ENCODE measurements around the gene NDFIP2. TPM values are rescaled to one million over a fixed set of nuclear protein-coding genes. Genes with fewer than 3 reads are reported as not detected.
"Not testable (repeated sequence)": the region's sequence is repeated elsewhere in the genome, so short reads cannot be mapped to it uniquely, and the experiment has no call there.

Gene NDFIP2
- total RNA-seq, 5 donors from 2014 or later (not counting 1 experiment from before 2014, with no cell fraction given) = 3.1 to 6.8 (median 5.0) TPM

DNA sequence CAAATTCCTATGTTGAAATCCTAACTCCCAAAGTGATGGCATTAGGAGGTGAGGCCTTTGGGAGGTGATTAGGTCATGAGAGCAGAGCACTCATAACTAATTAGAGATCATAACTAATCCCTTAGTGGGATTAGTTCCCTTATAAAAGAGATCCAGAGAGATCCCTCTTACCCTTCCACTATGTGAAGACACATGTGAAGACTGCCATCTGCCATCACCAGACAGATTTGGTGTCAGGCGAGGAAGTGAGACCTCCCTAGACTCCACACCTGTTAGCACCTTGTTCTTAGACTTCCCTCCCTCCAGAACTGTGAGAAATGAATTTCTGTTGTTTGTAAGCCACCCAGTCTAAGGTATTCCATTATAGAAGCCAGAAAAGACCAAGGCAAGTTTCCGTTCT is 112.2 kb downstream of the NDFIP2 start:
- Histone ChIP-seq H3K4me3 (ENCODE audit: control insufficient read depth in 1 of 2, extremely low read depth in 1 of 2, low read length in 1 of 2) (no peak overlapping the region), H3K27me3 (replicated peaks in 1 of 2; ENCODE audit: control insufficient read depth in 2 of 2, extremely low read depth in 1 of 2, insufficient read depth in 2 of 2, low read length in 1 of 2) (no peaks in the 10 kb centered on the region), H3K4me1 (ENCODE audit: control insufficient read depth in 1 of 2, extremely low read depth in 1 of 2, insufficient read depth in 2 of 2, low read length in 2 of 2) (no peaks in the 10 kb centered on the region), H3K9me3 (no peaks in the 10 kb centered on the region), H3K27ac (ENCODE audit: low read length) (no peak overlapping the region), H3K36me3 (ENCODE audit: control insufficient read depth in 2 of 2, extremely low read depth in 1 of 2, insufficient read depth in 1 of 2, low read length in 1 of 2) (no peaks in the 10 kb centered on the region)
- DNase-seq = no peak
- CTCF ChIA-PET = interaction anchor here in 1 of 2 donors (0.8 kb wide), 1 partner anchor 272 kb away, joined by 5 read pairs; no protein-coding TSS in a partner anchor
- 20% methylated on average over 1 of the region's 2 CpGs for WGBS (ENCODE audit: insufficient coverage)
- no peaks in the 10 kb centered on the region for H3K36me3 Mint-ChIP-seq
- no peaks in the 10 kb centered on the region for H3K4me1 Mint-ChIP-seq
- H3K27ac Mint-ChIP-seq = no peak overlapping the region
- peaks cover 3 to 5% of the 10 kb centered on the region in 2 donors for H3K27me3 Mint-ChIP-seq
- ATAC-seq (replicated peaks in 1 of 4) = no peak
- H3K4me3 Mint-ChIP-seq = no peak overlapping the region
- POLR2A ChIA-PET = no interaction called here
- peaks cover 0 to 6% (median 2%) of the 10 kb centered on the region in 3 donors for H3K9me3 Mint-ChIP-seq

DNA sequence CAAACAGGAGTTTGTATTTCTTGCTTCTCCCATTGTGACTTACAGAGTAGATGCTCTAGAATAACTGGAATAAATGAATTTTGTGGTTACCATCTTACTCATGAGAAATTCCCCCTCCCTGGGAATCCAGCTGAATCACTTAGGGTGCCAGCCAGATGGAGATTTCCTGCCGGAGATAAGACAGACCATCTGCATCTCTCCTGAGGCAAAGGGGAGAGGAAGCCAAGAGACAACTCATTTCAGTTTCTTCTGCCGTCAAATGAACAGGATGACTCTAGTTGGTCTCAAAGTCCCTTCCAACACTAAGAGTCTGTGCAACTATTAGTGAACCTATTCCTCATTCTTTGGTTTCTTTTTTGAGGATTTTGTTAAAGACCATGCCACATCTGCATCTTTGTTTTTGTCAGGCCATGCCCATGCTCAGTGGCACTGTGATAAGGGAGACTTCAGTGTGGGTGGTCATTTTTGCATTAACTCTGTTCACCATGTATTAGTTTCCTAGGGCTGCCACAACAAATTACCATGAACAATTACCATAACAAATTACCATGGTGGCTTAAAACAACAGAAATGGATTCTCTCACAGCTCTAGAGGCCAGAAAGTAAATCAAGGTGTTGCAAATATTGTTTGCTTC is 112.8 kb downstream of the NDFIP2 start:
- Histone ChIP-seq H3K27me3 (replicated peaks in 1 of 2; ENCODE audit: control insufficient read depth in 2 of 2, extremely low read depth in 1 of 2, insufficient read depth in 2 of 2, low read length in 1 of 2) (no peaks in the 10 kb centered on the region), H3K27ac (ENCODE audit: low read length) (no peak overlapping the region), H3K9me3 (no peaks in the 10 kb centered on the region), H3K36me3 (ENCODE audit: control insufficient read depth in 2 of 2, extremely low read depth in 1 of 2, insufficient read depth in 1 of 2, low read length in 1 of 2) (no peaks in the 10 kb centered on the region), H3K4me3 (ENCODE audit: control insufficient read depth in 1 of 2, extremely low read depth in 1 of 2, low read length in 1 of 2) (no peak overlapping the region), H3K4me1 (ENCODE audit: control insufficient read depth in 1 of 2, extremely low read depth in 1 of 2, insufficient read depth in 2 of 2, low read length in 2 of 2) (no peaks in the 10 kb centered on the region)
- peaks cover 3 to 4% of the 10 kb centered on the region in 2 donors for H3K27me3 Mint-ChIP-seq
- H3K36me3 Mint-ChIP-seq = no peaks in the 10 kb centered on the region
- WGBS (ENCODE audit: insufficient coverage) = no CpG with 5 or more reads among the region's 2 CpGs
- CTCF ChIA-PET = no interaction called here
- no peak overlapping the region for H3K27ac Mint-ChIP-seq
- no peak for ATAC-seq (replicated peaks in 1 of 4)
- POLR2A ChIA-PET = no interaction called here
- H3K9me3 Mint-ChIP-seq = peaks cover 0 to under 1% (median 0%) of the 10 kb centered on the region in 3 donors
- H3K4me1 Mint-ChIP-seq = no peaks in the 10 kb centered on the region
- no peak overlapping the region for H3K4me3 Mint-ChIP-seq
- DNase-seq = no peak

DNA sequence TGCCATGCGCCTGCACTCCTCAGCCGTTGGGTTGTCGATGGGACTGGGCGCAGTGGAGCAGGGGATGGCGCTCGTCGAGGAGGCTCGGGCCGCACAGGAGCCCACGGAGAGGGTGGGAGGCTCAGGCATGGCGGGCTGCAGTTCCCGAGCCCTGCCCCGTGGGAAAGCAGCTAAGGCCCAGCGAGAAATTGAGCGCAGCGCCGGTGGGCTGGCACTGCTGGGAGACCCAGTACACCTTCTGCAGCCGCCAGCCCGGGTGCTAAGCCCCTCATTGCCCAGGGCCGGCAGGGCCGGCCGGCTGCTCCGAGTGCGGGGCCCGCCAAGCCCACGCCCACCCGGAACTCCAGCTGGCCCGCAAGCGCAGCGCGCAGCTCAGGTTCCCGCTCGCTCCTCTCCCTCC is 119.2 kb downstream of the NDFIP2 start:
- H3K36me3 Mint-ChIP-seq; H3K27ac ChIP-seq (ENCODE audit: low read length); CTCF ChIA-PET; DNase-seq; H3K9me3 Mint-ChIP-seq; H3K4me1 Mint-ChIP-seq; POLR2A ChIA-PET; H3K4me1 ChIP-seq (ENCODE audit: control insufficient read depth in 1 of 2, extremely low read depth in 1 of 2, insufficient read depth in 2 of 2, low read length in 2 of 2); H3K27me3 ChIP-seq (replicated peaks in 1 of 2; ENCODE audit: control insufficient read depth in 2 of 2, extremely low read depth in 1 of 2, insufficient read depth in 2 of 2, low read length in 1 of 2); H3K4me3 ChIP-seq (ENCODE audit: control insufficient read depth in 1 of 2, extremely low read depth in 1 of 2, low read length in 1 of 2); H3K36me3 ChIP-seq (ENCODE audit: control insufficient read depth in 2 of 2, extremely low read depth in 1 of 2, insufficient read depth in 1 of 2, low read length in 1 of 2); H3K27ac Mint-ChIP-seq; H3K9me3 ChIP-seq; H3K27me3 Mint-ChIP-seq; ATAC-seq (replicated peaks in 1 of 4); H3K4me3 Mint-ChIP-seq: not testable (repeated sequence)
- 95% methylated on average over 25 of the region's 33 CpGs for WGBS (ENCODE audit: insufficient coverage)

DNA sequence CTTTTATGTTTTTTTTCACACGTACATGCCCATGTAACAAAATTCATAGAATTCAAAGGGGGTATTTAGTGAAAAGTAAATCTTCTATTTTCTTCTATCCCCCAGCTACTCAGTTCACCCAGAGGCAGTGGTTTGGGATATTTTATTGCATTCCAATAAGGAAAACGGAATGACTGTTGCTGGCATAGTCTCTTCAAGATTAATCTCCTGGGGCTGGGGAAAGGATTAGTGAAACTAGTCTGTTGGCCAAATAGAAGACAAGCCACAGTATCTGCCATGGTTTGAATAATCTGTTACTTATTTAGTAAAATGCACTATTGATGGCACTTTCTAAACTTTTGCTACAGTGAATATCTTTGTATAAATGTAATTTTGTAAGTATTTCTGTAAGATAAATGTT is 122.0 kb downstream of the NDFIP2 start:
- CTCF ChIA-PET = no interaction called here

DNA sequence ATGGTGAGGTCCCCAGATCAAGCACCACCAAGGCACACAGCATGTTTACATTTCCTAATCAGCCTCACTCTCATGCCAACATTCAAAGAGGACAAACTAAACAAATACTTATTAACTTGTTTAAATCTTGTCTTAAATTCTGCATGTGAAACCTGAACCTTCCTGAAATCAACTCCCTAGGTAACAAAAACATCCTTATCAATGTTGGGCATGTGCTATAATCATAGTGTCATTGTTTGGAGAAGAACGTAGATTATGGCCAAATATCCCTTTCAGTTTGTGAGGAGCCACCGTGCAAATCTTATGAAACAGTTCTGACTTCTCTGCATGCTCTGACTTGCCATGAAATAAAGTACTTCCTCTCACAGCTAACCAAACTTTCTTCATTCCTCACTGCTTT is 123.8 kb downstream of the NDFIP2 start:
- no peaks in the 10 kb centered on the region for H3K4me1 ChIP-seq (ENCODE audit: control insufficient read depth in 1 of 2, extremely low read depth in 1 of 2, insufficient read depth in 2 of 2, low read length in 2 of 2)
- DNase-seq (no peak), ATAC-seq (replicated peaks in 1 of 4) (no peak)
- Mint-ChIP-seq H3K27me3 (peaks cover 0 to 3% of the 10 kb centered on the region in 2 donors), H3K36me3 (no peaks in the 10 kb centered on the region), H3K27ac (no peak overlapping the region), H3K4me1 (no peaks in the 10 kb centered on the region), H3K4me3 (no peak overlapping the region), H3K9me3 (peaks cover 0 to 5% (median 0%) of the 10 kb centered on the region in 3 donors)
- no peaks in the 10 kb centered on the region for H3K9me3 ChIP-seq
- H3K27ac ChIP-seq (ENCODE audit: low read length) = no peak overlapping the region
- no peaks in the 10 kb centered on the region for H3K36me3 ChIP-seq (ENCODE audit: control insufficient read depth in 2 of 2, extremely low read depth in 1 of 2, insufficient read depth in 1 of 2, low read length in 1 of 2)
- WGBS (ENCODE audit: insufficient coverage) = no CpG with 5 or more reads among the region's 2 CpGs
- ChIA-PET POLR2A (no interaction called here), CTCF (no interaction called here)
- no peak overlapping the region for H3K4me3 ChIP-seq (ENCODE audit: control insufficient read depth in 1 of 2, extremely low read depth in 1 of 2, low read length in 1 of 2)
- no peaks in the 10 kb centered on the region for H3K27me3 ChIP-seq (replicated peaks in 1 of 2; ENCODE audit: control insufficient read depth in 2 of 2, extremely low read depth in 1 of 2, insufficient read depth in 2 of 2, low read length in 1 of 2)

More for the DNA sequence above, 122.0 kb downstream of the NDFIP2 start:
- no peak overlapping the region for H3K4me3 Mint-ChIP-seq
- H3K36me3 ChIP-seq (ENCODE audit: control insufficient read depth in 2 of 2, extremely low read depth in 1 of 2, insufficient read depth in 1 of 2, low read length in 1 of 2) = no peaks in the 10 kb centered on the region
- H3K27ac ChIP-seq (ENCODE audit: low read length) = no peak overlapping the region
- H3K4me3 ChIP-seq (ENCODE audit: control insufficient read depth in 1 of 2, extremely low read depth in 1 of 2, low read length in 1 of 2) = no peak overlapping the region
- no peaks in the 10 kb centered on the region for H3K36me3 Mint-ChIP-seq
- ATAC-seq (replicated peaks in 1 of 4) = no peak
- H3K27me3 ChIP-seq (replicated peaks in 1 of 2; ENCODE audit: control insufficient read depth in 2 of 2, extremely low read depth in 1 of 2, insufficient read depth in 2 of 2, low read length in 1 of 2) = no peaks in the 10 kb centered on the region
- no peak overlapping the region for H3K27ac Mint-ChIP-seq
- H3K9me3 Mint-ChIP-seq = peaks cover 0 to 5% (median 0%) of the 10 kb centered on the region in 3 donors
- POLR2A ChIA-PET = no interaction called here
- no peak for DNase-seq
- no peaks in the 10 kb centered on the region for H3K4me1 ChIP-seq (ENCODE audit: control insufficient read depth in 1 of 2, extremely low read depth in 1 of 2, insufficient read depth in 2 of 2, low read length in 2 of 2)
- peaks cover 0 to 3% of the 10 kb centered on the region in 2 donors for H3K27me3 Mint-ChIP-seq
- no CpG with 5 or more reads among the region's 2 CpGs for WGBS (ENCODE audit: insufficient coverage)
- H3K9me3 ChIP-seq = no peaks in the 10 kb centered on the region
- H3K4me1 Mint-ChIP-seq = no peaks in the 10 kb centered on the region

Other genes starting within 250 kb of the NDFIP2 start
- gene RBM26, start 74.9 kb upstream of the NDFIP2 start, total RNA-seq = 10 to 100 TPM; 76.7 to 97.8 (median 77.9) TPM